Measurements from ENCODE around the gene OR6P1.

- TF ChIP-seq, protein P1, sequence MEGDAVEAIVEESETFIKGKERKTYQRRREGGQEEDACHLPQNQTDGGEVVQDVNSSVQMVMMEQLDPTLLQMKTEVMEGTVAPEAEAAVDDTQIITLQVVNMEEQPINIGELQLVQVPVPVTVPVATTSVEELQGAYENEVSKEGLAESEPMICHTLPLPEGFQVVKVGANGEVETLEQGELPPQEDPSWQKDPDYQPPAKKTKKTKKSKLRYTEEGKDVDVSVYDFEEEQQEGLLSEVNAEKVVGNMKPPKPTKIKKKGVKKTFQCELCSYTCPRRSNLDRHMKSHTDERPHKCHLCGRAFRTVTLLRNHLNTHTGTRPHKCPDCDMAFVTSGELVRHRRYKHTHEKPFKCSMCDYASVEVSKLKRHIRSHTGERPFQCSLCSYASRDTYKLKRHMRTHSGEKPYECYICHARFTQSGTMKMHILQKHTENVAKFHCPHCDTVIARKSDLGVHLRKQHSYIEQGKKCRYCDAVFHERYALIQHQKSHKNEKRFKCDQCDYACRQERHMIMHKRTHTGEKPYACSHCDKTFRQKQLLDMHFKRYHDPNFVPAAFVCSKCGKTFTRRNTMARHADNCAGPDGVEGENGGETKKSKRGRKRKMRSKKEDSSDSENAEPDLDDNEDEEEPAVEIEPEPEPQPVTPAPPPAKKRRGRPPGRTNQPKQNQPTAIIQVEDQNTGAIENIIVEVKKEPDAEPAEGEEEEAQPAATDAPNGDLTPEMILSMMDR (conservative IDR thresholded peaks at IDR 0.05; ENCODE audit: low read length), result no peak
- no peak for TF ChIP-seq EZH2phosphoT487 (IDR thresholded peaks at IDR 0.05; ENCODE audit: borderline replicate concordance, low read depth, low read length)
These were observed at the start of gene OR6P1 for GRCh38 chr1:158570480-158570879.

All from OCI-LY7 (cell line).